Liver (tissue), 3 donors: Measurements from ENCODE around the gene DIO1.

Experiments used
- CTCF ChIP-seq: fragments of 150-350 bp; IDR thresholded peaks from 2 replicates; pipeline ENCODE4 v1.5.1; 2017; ENCODE audit warnings: improper control_type of control experiment, low read depth, low read length; ENCODE audit not compliant: missing input control
- EGR1 ChIP-seq, 2 donors: IDR thresholded peaks; 2 replicates each; pipeline ENCODE4 v1.6.1; 2016 to 2018; ENCODE audit warnings: antibody characterized with exemption in 2 of 2, low read depth in 2 of 2
- GABPA ChIP-seq, 2 donors: IDR thresholded peaks in 1 of 2; conservative IDR thresholded peaks in 1 of 2; 2 replicates each; pipeline ENCODE4 v1.6.1; 2016; ENCODE audit warnings: antibody characterized with exemption in 2 of 2, mild to moderate bottlenecking in 1 of 2, moderate library complexity in 1 of 2
- HNF4A ChIP-seq, 2 donors: conservative IDR thresholded peaks; 2 replicates each; pipeline ENCODE4 v1.6.1; 2016; ENCODE audit warnings: antibody characterized with exemption in 2 of 2, mild to moderate bottlenecking in 2 of 2
- JUND ChIP-seq, 2 donors: IDR thresholded peaks; 2 replicates each; pipeline ENCODE4 v1.6.1; 2016; ENCODE audit warnings: antibody characterized with exemption in 2 of 2
- NR2F2 ChIP-seq: IDR thresholded peaks from 2 replicates; pipeline ENCODE4 v1.6.1; 2016; ENCODE audit warnings: antibody characterized with exemption
- RAD21 ChIP-seq, 2 donors: IDR thresholded peaks; 2 replicates each; pipeline ENCODE4 v1.6.1; 2016; ENCODE audit warnings: antibody characterized with exemption in 2 of 2, mild to moderate bottlenecking in 2 of 2
- REST ChIP-seq: IDR thresholded peaks from 2 replicates; pipeline ENCODE4 v1.6.1; 2016; ENCODE audit warnings: antibody characterized with exemption, mild to moderate bottlenecking
- RXRA ChIP-seq, 2 donors: IDR thresholded peaks; 2 replicates each; pipeline ENCODE4 v1.6.1; 2017 to 2018; ENCODE audit warnings: antibody characterized with exemption in 2 of 2, mild to moderate bottlenecking in 1 of 2
- SP1 ChIP-seq: IDR thresholded peaks from 2 replicates; pipeline ENCODE4 v1.6.1; 2018; ENCODE audit warnings: antibody characterized with exemption, mild to moderate bottlenecking
- TAF1 ChIP-seq: conservative IDR thresholded peaks from 2 replicates; pipeline ENCODE4 v1.6.1; 2016; ENCODE audit warnings: antibody characterized with exemption, mild to moderate bottlenecking
- YY1 ChIP-seq: IDR thresholded peaks from 2 replicates; pipeline ENCODE4 v1.6.1; 2016; ENCODE audit warnings: antibody characterized with exemption, mild to moderate bottlenecking
- donor health status: healthy.
- donor health status: healthy.

- no peak for TF ChIP-seq TAF1
- no peak for TF ChIP-seq RXRA (IDR thresholded peaks at IDR 0.05)
- TF ChIP-seq RAD21 (IDR thresholded peaks at IDR 0.05): no peak
- TF ChIP-seq CTCF: no peak
- TF ChIP-seq REST: no peak
- TF ChIP-seq YY1: no peak
- no peak for TF ChIP-seq GABPA (IDR thresholded peaks at IDR 0.05 in 1 of 2, conservative IDR thresholded peaks at IDR 0.05 in 1 of 2)
- no peak for TF ChIP-seq HNF4A (conservative IDR thresholded peaks at IDR 0.05)
- TF ChIP-seq SP1: no peak
- TF ChIP-seq JUND (IDR thresholded peaks at IDR 0.05): no peak
- TF ChIP-seq EGR1 (IDR thresholded peaks at IDR 0.05; ENCODE audit: low read depth in 2 of 2): no peak
- no peak for TF ChIP-seq NR2F2
Observed at GRCh38 chr1:53938136-53938830, 44.3 kb downstream of the DIO1 start.
